Keratinocyte (primary cell): ENCODE data around the gene LZTFL1.

Source experiments
- CTCF ChIP-seq, 3 experiments: IDR thresholded peaks in 1 of 3; conservative IDR thresholded peaks in 1 of 3; optimal IDR thresholded peaks in 1 of 3; 2 replicates in 2 of 3; 3 replicates in 1 of 3; pipeline versions ENCODE3 to v1.5.1; 2011; ENCODE audit warnings: low read length in 3 of 3, mild to moderate bottlenecking in 3 of 3, moderate library complexity in 2 of 3, control low read depth in 1 of 3, inconsistent platforms in 1 of 3; ENCODE audit not compliant: insufficient read depth in 2 of 3; ENCODE audit errors: extremely low read depth in 1 of 3
- EZH2 ChIP-seq: IDR thresholded peaks from one replicate; pipeline ENCODE4 v1.6.1; 2012; ENCODE audit warnings: inconsistent platforms, mild to moderate bottlenecking, low read length, moderate library complexity

GRCh38 chr3:45774581-45775521 is 67.1 kb downstream of the LZTFL1 start:
- no peak for TF ChIP-seq CTCF (optimal IDR thresholded peaks at IDR 0.05 in 1 of 3, IDR thresholded peaks at IDR 0.05 in 1 of 3, conservative IDR thresholded peaks at IDR 0.05 in 1 of 3; ENCODE audit: extremely low read depth in 1 of 3, insufficient read depth in 2 of 3, low read length in 3 of 3)
- no peak for TF ChIP-seq EZH2
